ENCODE measurements around the gene AGBL5. TPM values are rescaled to one million over a fixed set of nuclear protein-coding genes. Genes with fewer than 3 reads are reported as not detected.
A peak's percentile ranks its signal among the peaks of the same experiment; 100 is the strongest.

The AGBL5 gene
- total and polyA plus RNA-seq, 2 donors (not counting 1 experiment from before 2014, with no cell fraction given): 19.8 to 20.9 TPM

DNA sequence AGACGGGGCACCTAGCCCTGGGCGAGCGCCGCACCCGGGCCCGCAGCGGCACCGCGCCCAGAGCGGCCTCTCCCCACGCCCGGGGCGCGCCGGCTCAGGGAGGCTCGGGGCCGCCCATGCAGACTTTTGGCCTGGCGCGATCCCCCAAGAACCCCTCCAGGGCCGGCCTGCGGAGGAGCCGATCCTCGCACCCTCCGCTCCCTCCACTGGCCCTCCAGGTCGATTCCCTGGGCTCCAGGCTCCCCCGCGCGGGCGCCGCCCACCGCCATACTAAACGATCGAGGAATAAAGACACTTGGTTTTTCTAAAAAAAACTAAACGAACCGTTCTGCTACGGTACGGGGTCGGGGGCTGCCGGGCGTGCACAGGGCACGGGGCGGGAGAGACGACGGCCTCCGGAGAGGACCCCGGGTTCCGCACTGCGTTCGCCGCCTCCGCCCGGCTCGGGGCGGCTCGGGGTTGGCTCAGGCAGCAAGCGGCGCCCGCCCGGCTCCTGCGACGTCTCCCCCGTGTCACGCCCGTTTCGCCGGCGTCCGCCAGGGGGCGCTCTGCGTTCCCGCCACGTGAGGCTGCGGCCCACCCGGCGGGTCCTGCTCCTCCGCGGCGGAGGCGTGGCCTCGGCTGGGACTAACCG is 34.7 kb downstream of the AGBL5 start:
- Histone ChIP-seq H3K4me2 (ENCODE audit: extremely low read depth, insufficient read depth, low read length) (peak overlapping the region; percentile 70), H3K4me1 (ENCODE audit: control insufficient read depth, extremely low read depth, insufficient read depth, low read length) (peaks cover 3% of the 10 kb centered on the region), H3K36me3 (ENCODE audit: control insufficient read depth, insufficient read depth, low read length) (peaks cover 13% of the 10 kb centered on the region), H3K9me3 (ENCODE audit: control insufficient read depth, insufficient read depth, low read depth, low read length) (no peaks in the 10 kb centered on the region), H2AFZ (ENCODE audit: low read length) (no peak overlapping the region), H3K27me3 (ENCODE audit: control insufficient read depth, insufficient read depth, low read length) (no peaks in the 10 kb centered on the region), H3K9ac (ENCODE audit: insufficient read depth, low read length) (peak overlapping the region; percentile 57), H3K27ac (ENCODE audit: insufficient read depth, low read length) (peak overlapping the region; percentile 52), H3K4me3 (replicated peaks in 1 of 4; ENCODE audit: control extremely low read depth in 1 of 4, insufficient read depth in 1 of 4, low read depth in 3 of 4, low read length in 4 of 4) (peak overlapping the region; percentile 16 to 54 (median 44)), H4K20me1 (ENCODE audit: control insufficient read depth, extremely low read depth, insufficient read depth, low read length) (no peaks in the 10 kb centered on the region), H3K79me2 (ENCODE audit: control insufficient read depth, insufficient read depth, low read length) (peaks cover 4% of the 10 kb centered on the region)
- DNase-seq (ENCODE audit: low read depth in 2 of 2): peak; percentile 82 to 88
- TF ChIP-seq EZH2 (IDR thresholded peaks at IDR 0.05; ENCODE audit: low read length, missing control alignments): no peak
- TF ChIP-seq, protein P1, sequence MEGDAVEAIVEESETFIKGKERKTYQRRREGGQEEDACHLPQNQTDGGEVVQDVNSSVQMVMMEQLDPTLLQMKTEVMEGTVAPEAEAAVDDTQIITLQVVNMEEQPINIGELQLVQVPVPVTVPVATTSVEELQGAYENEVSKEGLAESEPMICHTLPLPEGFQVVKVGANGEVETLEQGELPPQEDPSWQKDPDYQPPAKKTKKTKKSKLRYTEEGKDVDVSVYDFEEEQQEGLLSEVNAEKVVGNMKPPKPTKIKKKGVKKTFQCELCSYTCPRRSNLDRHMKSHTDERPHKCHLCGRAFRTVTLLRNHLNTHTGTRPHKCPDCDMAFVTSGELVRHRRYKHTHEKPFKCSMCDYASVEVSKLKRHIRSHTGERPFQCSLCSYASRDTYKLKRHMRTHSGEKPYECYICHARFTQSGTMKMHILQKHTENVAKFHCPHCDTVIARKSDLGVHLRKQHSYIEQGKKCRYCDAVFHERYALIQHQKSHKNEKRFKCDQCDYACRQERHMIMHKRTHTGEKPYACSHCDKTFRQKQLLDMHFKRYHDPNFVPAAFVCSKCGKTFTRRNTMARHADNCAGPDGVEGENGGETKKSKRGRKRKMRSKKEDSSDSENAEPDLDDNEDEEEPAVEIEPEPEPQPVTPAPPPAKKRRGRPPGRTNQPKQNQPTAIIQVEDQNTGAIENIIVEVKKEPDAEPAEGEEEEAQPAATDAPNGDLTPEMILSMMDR (conservative IDR thresholded peaks at IDR 0.05 in 1 of 2, IDR thresholded peaks at IDR 0.05 in 1 of 2; ENCODE audit: low read depth in 1 of 2, low read length in 2 of 2): peak; percentile 45 to 67

DNA sequence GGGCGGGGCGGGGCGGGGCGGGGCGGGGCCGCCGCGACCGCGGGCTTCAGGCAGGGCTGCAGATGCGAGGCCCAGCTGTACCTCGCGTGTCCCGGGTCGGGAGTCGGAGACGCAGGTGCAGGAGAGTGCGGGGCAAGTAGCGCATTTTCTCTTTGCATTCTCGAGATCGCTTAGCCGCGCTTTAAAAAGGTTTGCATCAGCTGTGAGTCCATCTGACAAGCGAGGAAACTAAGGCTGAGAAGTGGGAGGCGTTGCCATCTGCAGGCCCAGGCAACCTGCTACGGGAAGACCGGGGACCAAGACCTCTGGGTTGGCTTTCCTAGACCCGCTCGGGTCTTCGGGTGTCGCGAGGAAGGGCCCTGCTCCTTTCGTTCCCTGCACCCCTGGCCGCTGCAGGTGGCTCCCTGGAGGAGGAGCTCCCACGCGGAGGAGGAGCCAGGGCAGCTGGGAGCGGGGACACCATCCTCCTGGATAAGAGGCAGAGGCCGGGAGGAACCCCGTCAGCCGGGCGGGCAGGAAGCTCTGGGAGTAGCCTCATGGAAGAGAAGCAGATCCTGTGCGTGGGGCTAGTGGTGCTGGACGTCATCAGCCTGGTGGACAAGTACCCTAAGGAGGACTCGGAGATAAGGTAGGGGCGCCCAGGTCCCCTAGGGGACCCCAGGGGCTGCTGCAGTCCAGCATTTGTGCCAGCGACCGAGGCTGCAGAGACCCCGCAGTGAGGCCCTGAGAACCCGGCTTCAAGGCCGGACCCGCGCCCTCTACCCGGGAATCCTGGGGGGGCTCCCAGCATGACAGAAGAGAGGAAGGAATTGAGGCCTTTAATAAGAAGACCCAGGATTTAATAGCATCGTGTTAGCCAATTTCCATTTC is 35.5 kb downstream of the AGBL5 start, which contains the start of gene KHK:
KHK (plus strand) TSS at position 49 of the 870 bp plus-strand sequence; CDS start at position 537, 488 bp downstream.
- peaks cover 3% of the 10 kb centered on the region for H3K79me2 ChIP-seq (ENCODE audit: control insufficient read depth, insufficient read depth, low read length)
- H3K9me3 ChIP-seq (ENCODE audit: control insufficient read depth, insufficient read depth, low read depth, low read length): no peaks in the 10 kb centered on the region
- H3K27ac ChIP-seq (ENCODE audit: insufficient read depth, low read length): peak within 1 kb of the TSS; percentile 52
- peak within 1 kb of the TSS; percentile 57 for H3K9ac ChIP-seq (ENCODE audit: insufficient read depth, low read length)
- H4K20me1 ChIP-seq (ENCODE audit: control insufficient read depth, extremely low read depth, insufficient read depth, low read length): no peaks in the 10 kb centered on the region
- DNase-seq (ENCODE audit: low read depth in 2 of 2): peak in 1 of 2 donors; percentile 19
- no peaks in the 10 kb centered on the region for H3K27me3 ChIP-seq (ENCODE audit: control insufficient read depth, insufficient read depth, low read length)
- H3K36me3 ChIP-seq (ENCODE audit: control insufficient read depth, insufficient read depth, low read length): peaks cover 12% of the 10 kb centered on the region
- H2AFZ ChIP-seq (ENCODE audit: low read length): peak within 1 kb of the TSS; percentile 12
- H3K4me1 ChIP-seq (ENCODE audit: control insufficient read depth, extremely low read depth, insufficient read depth, low read length): peaks cover 3% of the 10 kb centered on the region
- H3K4me3 ChIP-seq (replicated peaks in 1 of 4; ENCODE audit: control extremely low read depth in 1 of 4, insufficient read depth in 1 of 4, low read depth in 3 of 4, low read length in 4 of 4): peak within 1 kb of the TSS; percentile 36 to 54 (median 44)
- TF ChIP-seq, protein P1 (conservative IDR thresholded peaks at IDR 0.05 in 1 of 2, IDR thresholded peaks at IDR 0.05 in 1 of 2; ENCODE audit: low read depth in 1 of 2, low read length in 2 of 2): no peak
- TF ChIP-seq EZH2 (IDR thresholded peaks at IDR 0.05; ENCODE audit: low read length, missing control alignments): no peak
- H3K4me2 ChIP-seq (ENCODE audit: extremely low read depth, insufficient read depth, low read length): peak within 1 kb of the TSS; percentile 93

DNA sequence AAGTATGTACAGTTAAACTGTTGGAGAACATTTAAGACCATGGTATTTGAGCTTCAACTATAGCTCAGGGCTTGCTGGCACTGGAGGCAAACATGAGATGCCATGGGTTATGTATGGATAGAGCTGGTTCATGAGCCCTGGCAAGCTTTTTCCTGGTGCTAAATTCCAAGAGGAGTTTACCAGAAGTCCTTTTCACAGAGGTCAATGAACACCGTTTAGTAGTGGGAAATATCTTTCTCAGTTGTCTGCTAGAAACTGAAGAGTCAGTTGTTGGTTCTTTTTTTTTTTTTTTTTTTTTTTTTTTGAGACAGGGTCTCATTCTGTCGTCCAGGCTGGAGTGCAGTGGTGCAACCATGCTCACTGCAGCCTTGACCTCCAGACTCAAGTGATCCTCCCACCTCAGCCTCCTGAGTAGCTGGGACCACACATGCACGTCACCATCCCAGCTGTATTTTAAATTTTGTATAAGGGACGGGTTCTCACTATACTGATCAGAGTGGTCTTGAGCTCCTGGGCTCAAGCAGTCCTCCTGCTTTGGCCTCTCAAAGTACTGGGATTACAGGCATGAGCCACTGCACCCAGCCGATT is 36.4 kb downstream of the AGBL5 start:
- H3K27me3 ChIP-seq (ENCODE audit: control insufficient read depth, insufficient read depth, low read length): no peaks in the 10 kb centered on the region
- H2AFZ ChIP-seq (ENCODE audit: low read length): no peak overlapping the region
- peaks cover 3% of the 10 kb centered on the region for H3K4me1 ChIP-seq (ENCODE audit: control insufficient read depth, extremely low read depth, insufficient read depth, low read length)
- H3K4me3 ChIP-seq (replicated peaks in 1 of 4; ENCODE audit: control extremely low read depth in 1 of 4, insufficient read depth in 1 of 4, low read depth in 3 of 4, low read length in 4 of 4): no peak overlapping the region
- H3K27ac ChIP-seq (ENCODE audit: insufficient read depth, low read length): no peak overlapping the region
- H3K9ac ChIP-seq (ENCODE audit: insufficient read depth, low read length): no peak overlapping the region
- no peak for DNase-seq (ENCODE audit: low read depth in 2 of 2)
- H3K36me3 ChIP-seq (ENCODE audit: control insufficient read depth, insufficient read depth, low read length): peaks cover 4% of the 10 kb centered on the region
- no peaks in the 10 kb centered on the region for H3K9me3 ChIP-seq (ENCODE audit: control insufficient read depth, insufficient read depth, low read depth, low read length)
- no peak for TF ChIP-seq EZH2 (IDR thresholded peaks at IDR 0.05; ENCODE audit: low read length, missing control alignments)
- TF ChIP-seq, protein P1 (conservative IDR thresholded peaks at IDR 0.05 in 1 of 2, IDR thresholded peaks at IDR 0.05 in 1 of 2; ENCODE audit: low read depth in 1 of 2, low read length in 2 of 2): no peak
- no peak overlapping the region for H3K4me2 ChIP-seq (ENCODE audit: extremely low read depth, insufficient read depth, low read length)
- no peaks in the 10 kb centered on the region for H3K79me2 ChIP-seq (ENCODE audit: control insufficient read depth, insufficient read depth, low read length)
- H4K20me1 ChIP-seq (ENCODE audit: control insufficient read depth, extremely low read depth, insufficient read depth, low read length): no peaks in the 10 kb centered on the region

All from fibroblast of lung (primary cell).